Chondrocyte (in vitro differentiated cells): ENCODE results near the gene APOA5. TPM values are rescaled to one million over a fixed set of nuclear protein-coding genes. Genes with fewer than 3 reads are reported as not detected.

Source experiments
- DNase-seq: peaks from one replicate; pipeline ENCODE4 v3.0.0; 2021; ENCODE audit warnings: mixed read lengths, low spot score
- H3K27ac Mint-ChIP-seq: one replicate; pipeline ENCODE4 v1.8.0; 2021; ENCODE audit warnings: mild to moderate bottlenecking, moderate library complexity, mixed read lengths; ENCODE audit not compliant: unreplicated experiment
- H3K27me3 Mint-ChIP-seq: 2 replicates; pipeline ENCODE4 v1.8.0; 2021; ENCODE audit warnings: low read depth, mixed read lengths
- H3K36me3 Mint-ChIP-seq: 2 replicates; pipeline ENCODE4 v1.8.0; 2021; ENCODE audit warnings: low read depth, mixed read lengths
- H3K4me1 Mint-ChIP-seq: 2 replicates; pipeline ENCODE4 v1.8.0; 2021; ENCODE audit warnings: low read depth, mild to moderate bottlenecking, mixed read lengths
- H3K4me3 Mint-ChIP-seq: one replicate; pipeline ENCODE4 v1.8.0; 2021; ENCODE audit warnings: mild to moderate bottlenecking, moderate library complexity, mixed read lengths; ENCODE audit not compliant: unreplicated experiment
- H3K9me3 Mint-ChIP-seq: 2 replicates; pipeline ENCODE4 v1.8.0; 2021; ENCODE audit warnings: low read depth, mixed read lengths
- total RNA-seq: library from RNA; stranded (reverse); gene quantifications from 3 replicates; pipeline ENCODE4 v1.2.1, GENCODE V29; 2021
- TF ChIP-seq, protein P1 (sequence below): fragments of 200-600 bp; sonication (generic); IDR thresholded peaks from 2 replicates; pipeline ENCODE4 v1.5.0; 2021; ENCODE audit warnings: antibody characterized with exemption, mild to moderate bottlenecking, moderate library complexity

APOA5 gene
- total RNA-seq, 1 donor from 2014 or later, result not detected

DNA sequence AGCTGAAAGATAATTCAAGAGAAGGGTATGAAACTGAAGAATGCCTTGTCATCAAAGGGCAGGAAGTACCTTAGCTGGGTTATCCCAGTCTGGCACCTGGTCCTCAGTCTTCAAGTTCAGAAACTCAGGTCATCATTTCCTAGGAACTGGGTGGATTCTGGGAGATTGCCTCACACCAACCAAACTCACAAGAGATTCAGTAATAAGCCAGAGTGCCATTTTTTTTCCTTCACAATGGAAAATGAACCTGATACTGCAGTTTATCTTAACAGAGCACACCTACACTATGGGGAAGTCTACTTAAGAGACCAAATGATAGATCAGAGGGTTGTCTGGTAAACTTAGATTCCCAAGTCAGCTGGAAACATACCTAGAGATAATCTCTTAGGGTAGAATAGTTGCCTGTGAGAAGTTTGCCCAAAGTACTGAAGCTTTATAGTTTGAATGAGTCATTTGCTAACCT is 15.1 kb downstream of the APOA5 start:
- Mint-ChIP-seq H3K27me3 (no peaks in the 10 kb centered on the region), H3K9me3 (no peaks in the 10 kb centered on the region), H3K4me1 (peaks cover 15% of the 10 kb centered on the region), H3K27ac (no peak overlapping the region), H3K36me3 (peaks cover 29% of the 10 kb centered on the region), H3K4me3 (no peak overlapping the region)
- no peak for DNase-seq
- TF ChIP-seq, protein P1, sequence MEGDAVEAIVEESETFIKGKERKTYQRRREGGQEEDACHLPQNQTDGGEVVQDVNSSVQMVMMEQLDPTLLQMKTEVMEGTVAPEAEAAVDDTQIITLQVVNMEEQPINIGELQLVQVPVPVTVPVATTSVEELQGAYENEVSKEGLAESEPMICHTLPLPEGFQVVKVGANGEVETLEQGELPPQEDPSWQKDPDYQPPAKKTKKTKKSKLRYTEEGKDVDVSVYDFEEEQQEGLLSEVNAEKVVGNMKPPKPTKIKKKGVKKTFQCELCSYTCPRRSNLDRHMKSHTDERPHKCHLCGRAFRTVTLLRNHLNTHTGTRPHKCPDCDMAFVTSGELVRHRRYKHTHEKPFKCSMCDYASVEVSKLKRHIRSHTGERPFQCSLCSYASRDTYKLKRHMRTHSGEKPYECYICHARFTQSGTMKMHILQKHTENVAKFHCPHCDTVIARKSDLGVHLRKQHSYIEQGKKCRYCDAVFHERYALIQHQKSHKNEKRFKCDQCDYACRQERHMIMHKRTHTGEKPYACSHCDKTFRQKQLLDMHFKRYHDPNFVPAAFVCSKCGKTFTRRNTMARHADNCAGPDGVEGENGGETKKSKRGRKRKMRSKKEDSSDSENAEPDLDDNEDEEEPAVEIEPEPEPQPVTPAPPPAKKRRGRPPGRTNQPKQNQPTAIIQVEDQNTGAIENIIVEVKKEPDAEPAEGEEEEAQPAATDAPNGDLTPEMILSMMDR, result no peak

DNA sequence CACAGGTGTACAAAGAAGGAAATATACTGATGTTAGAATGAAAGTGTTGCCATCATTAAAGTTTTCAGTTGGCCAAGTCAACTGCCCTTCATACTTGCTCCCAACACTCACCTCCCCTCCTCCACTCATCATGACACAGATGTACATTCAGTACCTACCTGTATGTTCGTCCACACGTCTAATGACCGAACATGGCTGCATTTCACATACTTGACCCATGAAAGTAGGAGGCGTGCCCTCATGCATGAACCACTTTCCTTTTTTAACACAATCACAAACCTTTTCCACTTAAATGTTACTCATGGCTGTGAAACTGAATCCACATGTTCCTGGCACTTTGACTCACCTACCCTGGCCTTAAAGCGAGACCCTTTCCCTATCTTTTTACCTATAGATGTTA is 15.7 kb downstream of the APOA5 start:
- H3K4me3 Mint-ChIP-seq, result no peak overlapping the region
- no peak for DNase-seq
- peaks cover 21% of the 10 kb centered on the region for H3K4me1 Mint-ChIP-seq
- H3K27ac Mint-ChIP-seq, result no peak overlapping the region
- H3K36me3 Mint-ChIP-seq, result peaks cover 25% of the 10 kb centered on the region
- H3K9me3 Mint-ChIP-seq, result no peaks in the 10 kb centered on the region
- TF ChIP-seq, protein P1, result no peak
- H3K27me3 Mint-ChIP-seq, result no peaks in the 10 kb centered on the region

DNA sequence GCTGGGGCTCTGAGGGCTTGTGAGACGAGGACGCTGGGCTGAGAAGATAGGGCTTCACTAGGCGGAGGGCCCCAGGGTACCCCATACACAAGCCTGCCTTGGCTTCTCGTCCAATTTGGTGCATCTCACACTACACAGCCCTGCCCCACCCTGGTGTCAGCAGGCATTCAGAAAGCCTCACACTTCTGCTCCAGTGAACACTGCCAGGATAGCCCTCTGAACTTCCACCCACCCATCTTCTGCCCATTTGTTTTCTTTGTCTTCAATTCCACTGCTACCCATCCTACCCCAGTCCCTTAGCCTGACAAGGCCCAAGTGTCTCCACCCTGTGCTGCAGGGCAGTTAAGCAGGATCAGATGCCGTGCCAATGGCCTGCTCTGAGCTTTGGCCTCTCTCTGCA is 17.0 kb downstream of the APOA5 start:
- Mint-ChIP-seq H3K4me3 (no peak overlapping the region), H3K9me3 (no peaks in the 10 kb centered on the region), H3K27me3 (no peaks in the 10 kb centered on the region), H3K36me3 (peaks cover 20% of the 10 kb centered on the region), H3K27ac (no peak overlapping the region), H3K4me1 (peaks cover 24% of the 10 kb centered on the region)
- TF ChIP-seq, protein P1, result no peak
- no peak for DNase-seq

DNA sequence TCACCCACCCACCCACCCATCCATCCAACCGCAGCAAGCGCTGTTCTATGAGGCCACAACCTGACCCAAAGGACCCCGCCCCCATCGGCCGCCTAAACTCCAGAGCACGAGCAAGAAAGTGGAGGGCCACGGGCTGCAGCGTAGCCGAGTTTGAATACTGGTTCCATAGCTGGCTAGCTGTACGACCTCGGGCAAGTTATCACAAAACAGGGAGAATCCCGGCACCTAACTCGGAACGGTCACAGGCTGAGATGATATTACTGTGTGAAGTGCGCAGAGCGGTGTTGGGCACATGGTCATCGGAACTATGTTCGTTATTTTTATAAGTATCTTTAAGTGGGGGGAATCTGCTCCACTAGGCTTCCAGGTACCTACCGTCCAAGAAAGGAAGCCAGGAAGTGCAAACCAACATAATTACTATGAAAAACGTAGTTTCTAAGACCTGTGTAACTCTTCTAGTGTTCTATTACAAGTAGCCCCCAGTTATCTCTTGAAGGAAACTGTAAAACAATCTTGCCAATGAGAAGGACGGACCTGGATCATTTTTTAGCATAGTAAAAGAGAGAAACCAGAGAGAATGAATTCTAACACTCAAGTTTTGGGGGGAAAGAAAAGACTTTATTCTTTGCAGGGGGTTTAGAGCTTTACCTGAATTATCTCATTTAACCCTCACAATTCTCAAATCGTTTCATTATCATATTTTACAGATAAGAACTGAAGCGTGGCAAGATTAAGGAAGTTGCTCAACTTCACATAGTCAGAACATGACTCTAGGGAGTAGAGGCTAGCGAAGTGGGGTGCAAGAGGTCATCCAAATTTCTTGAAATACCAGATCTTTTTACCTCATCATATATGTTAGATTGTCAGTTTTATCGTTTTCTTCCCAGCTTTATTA is 18.2 kb downstream of the APOA5 start:
- Mint-ChIP-seq H3K4me3 (peak overlapping the region; percentile 92), H3K27me3 (no peaks in the 10 kb centered on the region), H3K36me3 (peaks cover 14% of the 10 kb centered on the region), H3K27ac (peak overlapping the region; percentile 95), H3K9me3 (no peaks in the 10 kb centered on the region), H3K4me1 (peaks cover 24% of the 10 kb centered on the region)
- no peak for DNase-seq
- TF ChIP-seq, protein P1, result peak; percentile 4

DNA sequence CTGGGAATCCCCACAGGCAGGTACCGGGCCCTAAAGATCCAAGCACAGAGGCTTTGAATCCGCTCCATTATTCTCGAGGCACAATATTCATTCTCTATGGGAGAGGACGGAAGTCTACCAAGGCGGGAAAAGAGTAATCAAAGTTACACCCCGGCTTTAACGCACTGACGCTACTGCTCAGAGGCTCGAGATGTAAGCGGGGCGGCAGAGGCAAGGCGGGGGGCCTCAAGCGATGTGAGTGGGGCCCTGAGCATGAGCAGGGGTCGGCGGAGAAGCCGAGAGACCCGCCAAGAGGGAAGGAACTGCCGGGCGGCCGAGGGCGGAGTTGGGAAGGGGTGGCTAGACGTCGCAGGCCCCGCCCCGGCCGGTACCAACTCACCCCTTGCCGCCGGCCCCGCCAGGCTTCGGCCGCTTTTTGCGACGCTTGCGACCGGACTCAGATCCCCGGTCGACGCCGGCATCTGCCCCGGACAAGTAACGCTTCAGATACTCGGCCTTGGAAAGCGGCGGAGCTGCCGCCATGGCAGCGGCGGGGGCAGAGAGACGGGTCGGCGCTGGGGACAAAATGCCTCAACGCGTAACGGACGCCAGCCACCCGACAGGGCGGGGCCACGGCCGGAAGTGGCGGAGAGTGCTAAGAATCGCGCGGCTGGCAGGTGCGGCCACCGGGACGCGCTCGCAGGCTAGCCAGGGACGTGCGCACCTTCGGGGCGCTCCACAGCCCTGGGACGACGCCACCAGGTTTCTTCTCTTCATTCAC is 19.1 kb downstream of the APOA5 start, which contains the start of gene BUD13:
Gene BUD13, minus strand, starts transcription at position 545 of the 760 bp plus-strand sequence. Its CDS starts 23 bp downstream, at position 522.
- Mint-ChIP-seq H3K9me3 (no peaks in the 10 kb centered on the region), H3K36me3 (peaks cover 8% of the 10 kb centered on the region), H3K27ac (peak within 1 kb of the TSS; percentile 95), H3K27me3 (no peaks in the 10 kb centered on the region), H3K4me1 (peaks cover 24% of the 10 kb centered on the region), H3K4me3 (peak within 1 kb of the TSS; percentile 92)
- TF ChIP-seq, protein P1, result peak; percentile 18
- DNase-seq, result peak; percentile 95
